SW 1271 (cell line): ENCODE data around the gene FXR2.
"Not testable (repeated sequence)": the region's sequence is repeated elsewhere in the genome, so short reads cannot be mapped to it uniquely, and the experiment has no call there.

ENCODE experiments used
- DNase-seq, 2 experiments: peaks; one replicate each; lab custom pipeline; 2025; lab: John Stamatoyannopoulos, UW

FXR2 gene

GRCh38 chr17:7614425-7615264 lies at the start of gene FXR2:
TSS of gene FXR2 (minus strand) at chr17:7614897. CDS start at chr17:7614532, 365 bp downstream.
- peak; percentile 98 to 99 for DNase-seq

GRCh38 chr17:7656958-7657609 lies 42.4 kb upstream of the FXR2 start:
- DNase-seq: no peak

- no peak for DNase-seq
Measured at GRCh38 chr17:7655541-7655840, 40.8 kb upstream of the FXR2 start.

- no peak for DNase-seq
Measured at GRCh38 chr17:7654832-7655540, 40.3 kb upstream of the FXR2 start.

- DNase-seq: no peak
Measured at GRCh38 chr17:7652388-7653356, 38.0 kb upstream of the FXR2 start.

- no peak for DNase-seq
Measured at GRCh38 chr17:7651665-7652387, 37.1 kb upstream of the FXR2 start.

GRCh38 chr17:7651097-7651664 lies 36.5 kb upstream of the FXR2 start:
- no peak for DNase-seq

- DNase-seq: peak in 1 of 2 experiments; percentile 20
Measured at GRCh38 chr17:7650509-7651096, 35.9 kb upstream of the FXR2 start, which contains the start of gene ATP1B2. TSS of gene ATP1B2 (plus strand) at chr17:7650926. CDS start at chr17:7651519, 593 bp downstream.

- DNase-seq: no peak
Measured at GRCh38 chr17:7647018-7647417, 32.3 kb upstream of the FXR2 start.

GRCh38 chr17:7646457-7646856 lies 31.8 kb upstream of the FXR2 start:
- no peak for DNase-seq

GRCh38 chr17:7644775-7645174 lies 30.1 kb upstream of the FXR2 start:
- DNase-seq: no peak

- DNase-seq: not testable (repeated sequence)
Measured at GRCh38 chr17:7641635-7642034, 26.9 kb upstream of the FXR2 start.

GRCh38 chr17:7640783-7641182 lies 26.1 kb upstream of the FXR2 start:
- DNase-seq: no peak

- no peak for DNase-seq
Measured at GRCh38 chr17:7636163-7636562, 21.5 kb upstream of the FXR2 start.

GRCh38 chr17:7634384-7634783 lies 19.7 kb upstream of the FXR2 start:
- DNase-seq: no peak

GRCh38 chr17:7633093-7633492 lies 18.4 kb upstream of the FXR2 start:
- DNase-seq: no peak

- DNase-seq: peak in 1 of 2 experiments; percentile 25
Measured at GRCh38 chr17:7632492-7632894, 17.8 kb upstream of the FXR2 start.

- DNase-seq: no peak
Measured at GRCh38 chr17:7631398-7632380, 17.0 kb upstream of the FXR2 start.
